Stimulated activated CD4-positive, alpha-beta T cell treated with anti-CD3 and anti-CD28 coated beads, Interleukin-2, amount 100 ng/mL, for 48 hours (primary cell): Measurements from ENCODE around the gene ANKRD9.
"Not testable (repeated sequence)": the region's sequence is repeated elsewhere in the genome, so short reads cannot be mapped to it uniquely, and the experiment has no call there.

Source experiments
- DNase-seq, 2 donors: peaks; one replicate each; pipeline ENCODE4 v3.0.0-alpha.2; 2020

ANKRD9 gene

DNA sequence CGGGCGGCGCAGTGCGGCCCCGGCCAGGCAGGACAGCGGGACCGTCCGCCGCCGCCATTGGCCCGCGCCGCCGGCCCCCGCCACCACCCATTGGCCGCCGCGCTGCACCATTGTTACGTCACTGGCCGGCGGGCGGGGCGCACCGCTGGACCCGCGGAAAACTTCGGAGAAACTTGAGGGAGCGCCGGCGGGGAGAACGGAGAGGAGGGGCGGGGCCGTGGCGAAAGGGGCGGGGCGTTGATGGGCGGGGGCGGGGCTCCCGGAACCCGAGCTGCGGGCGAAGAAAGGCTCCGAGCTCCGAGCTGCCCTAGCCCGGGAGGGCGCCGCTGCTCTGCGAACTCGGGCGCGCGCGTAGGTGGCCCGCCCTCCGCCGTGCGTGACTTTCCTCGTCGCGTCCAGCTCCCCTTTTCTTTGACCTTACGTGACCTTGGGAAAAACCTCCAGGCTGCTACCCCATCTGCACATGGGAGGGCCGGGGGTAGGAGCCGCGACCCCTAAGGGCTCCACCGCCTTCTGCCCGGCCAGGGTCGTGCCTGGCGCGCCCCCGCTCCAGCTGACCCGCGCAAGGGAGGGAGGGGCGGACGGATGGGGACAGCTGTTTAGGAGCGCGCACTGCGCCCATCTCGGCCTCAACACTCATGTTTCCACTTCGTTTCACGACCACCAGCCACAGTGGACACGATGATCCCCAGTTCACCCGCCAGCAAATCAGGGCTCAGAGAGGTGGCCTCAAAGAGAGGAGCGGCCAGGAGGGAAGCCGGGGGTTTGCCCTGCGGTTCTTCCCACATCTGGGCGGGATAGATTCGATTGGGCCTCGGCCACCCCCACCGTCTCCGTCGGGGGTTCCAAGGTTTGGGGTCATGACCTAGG, at the start of gene ANKRD9:
TSS of gene ANKRD9 (minus strand) at position 31 of the 870 bp plus-strand sequence. CDS start 1,887 bp downstream, outside the sequence.
- peak; percentile 93 for DNase-seq

- DNase-seq, result no peak
Observed at GRCh38 chr14:102558556-102558955, 49.0 kb upstream of the ANKRD9 start.

GRCh38 chr14:102557434-102558226, 48.1 kb upstream of the ANKRD9 start:
- DNase-seq, result no peak

- no peak for DNase-seq
Observed at GRCh38 chr14:102556098-102556677, 46.6 kb upstream of the ANKRD9 start.

DNA sequence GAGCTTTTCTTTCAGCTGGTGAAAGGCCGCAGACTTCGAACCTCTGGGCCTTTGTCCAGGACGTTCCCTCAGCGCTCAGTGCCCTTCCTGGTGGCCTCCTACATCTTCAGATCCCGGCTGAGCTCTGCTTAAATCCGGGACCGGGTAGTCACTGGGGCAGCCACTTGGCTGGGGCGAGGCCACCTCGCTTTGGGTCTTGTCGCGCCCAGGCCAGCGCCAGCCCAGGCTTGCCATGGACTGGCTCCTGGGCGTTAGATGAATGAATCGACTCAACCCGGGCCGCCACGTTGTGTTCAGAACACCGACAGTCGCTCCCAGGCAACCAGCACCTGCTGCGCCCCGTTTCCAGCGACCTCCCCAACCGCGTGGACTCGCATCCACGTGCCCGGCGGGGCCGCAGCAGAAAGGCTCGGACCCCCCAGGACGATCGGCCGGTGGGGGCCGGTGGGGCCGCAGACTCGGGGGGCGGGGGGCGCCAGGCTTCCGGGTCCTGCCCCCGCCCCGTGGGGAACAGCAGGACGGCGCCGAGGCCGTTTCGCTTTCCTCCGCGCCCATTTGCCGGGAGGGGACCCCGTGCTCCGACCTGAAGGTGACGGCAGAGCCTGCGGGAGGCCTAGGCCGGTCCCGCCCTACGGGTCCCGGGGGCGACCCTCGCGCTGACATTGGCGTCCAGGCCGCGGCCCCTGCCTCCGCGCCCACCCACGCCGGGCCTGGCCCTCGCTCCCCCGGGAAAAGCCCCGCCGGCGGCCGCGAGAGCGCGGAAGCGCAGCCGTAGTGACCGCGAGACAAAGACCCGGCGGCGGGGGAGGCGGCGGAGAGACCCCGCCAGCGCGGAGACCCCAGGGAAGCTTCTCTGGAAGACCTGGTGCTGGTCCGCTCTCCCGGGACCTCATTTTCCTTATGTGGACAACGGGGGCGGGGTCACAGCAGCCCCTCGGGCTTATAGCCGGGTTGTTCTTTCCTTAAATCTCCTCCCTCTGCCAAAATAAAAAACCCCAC, 45.5 kb upstream of the ANKRD9 start:
- peak; percentile 35 to 42 for DNase-seq

GRCh38 chr14:102551995-102552705, 42.6 kb upstream of the ANKRD9 start:
- peak; percentile 24 to 34 for DNase-seq

- not testable (repeated sequence) for DNase-seq
Observed at GRCh38 chr14:102550927-102551401, 41.4 kb upstream of the ANKRD9 start.

- no peak for DNase-seq
Observed at GRCh38 chr14:102548616-102549240, 39.2 kb upstream of the ANKRD9 start.

- no peak for DNase-seq
Observed at GRCh38 chr14:102545461-102546265, 36.1 kb upstream of the ANKRD9 start.

- DNase-seq, result no peak
Observed at GRCh38 chr14:102544747-102545460, 35.3 kb upstream of the ANKRD9 start.

DNA sequence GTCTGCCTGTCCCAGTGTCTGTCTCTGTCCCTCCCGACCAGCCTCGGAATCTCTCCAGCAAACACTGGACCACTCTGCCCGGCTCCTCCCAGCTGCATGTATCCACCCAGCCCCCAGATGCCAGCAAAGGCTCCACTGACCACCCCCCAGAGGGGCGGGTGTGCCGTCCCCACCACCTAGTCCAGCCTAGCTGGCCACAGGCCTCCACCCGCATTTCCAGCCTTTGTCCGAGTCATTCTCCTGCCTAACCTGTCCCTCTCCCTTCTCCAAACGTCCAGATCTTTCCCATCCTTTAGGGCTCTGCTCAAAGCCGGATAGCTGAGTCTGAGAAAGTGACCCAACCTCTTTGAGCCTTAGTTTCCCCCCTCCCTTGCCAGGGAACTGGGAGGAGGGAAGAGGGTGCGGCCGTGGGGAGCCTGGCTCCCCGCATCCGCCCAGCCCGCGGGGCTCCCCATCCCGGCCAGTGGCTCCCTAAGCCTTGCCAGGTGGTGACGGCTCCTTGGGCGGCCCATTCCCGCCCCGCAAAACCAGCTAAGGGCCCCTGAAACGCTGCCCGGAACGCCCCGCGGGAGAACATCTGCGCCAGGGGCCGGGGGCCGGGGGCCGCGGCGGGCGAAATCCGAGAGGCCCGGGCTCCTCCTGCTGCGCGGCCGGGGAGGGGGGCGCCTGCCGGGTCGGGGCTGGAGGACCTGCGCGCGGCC, 34.6 kb upstream of the ANKRD9 start:
- no peak for DNase-seq

- DNase-seq, result no peak
Observed at GRCh38 chr14:102541771-102542170, 32.2 kb upstream of the ANKRD9 start.

DNA sequence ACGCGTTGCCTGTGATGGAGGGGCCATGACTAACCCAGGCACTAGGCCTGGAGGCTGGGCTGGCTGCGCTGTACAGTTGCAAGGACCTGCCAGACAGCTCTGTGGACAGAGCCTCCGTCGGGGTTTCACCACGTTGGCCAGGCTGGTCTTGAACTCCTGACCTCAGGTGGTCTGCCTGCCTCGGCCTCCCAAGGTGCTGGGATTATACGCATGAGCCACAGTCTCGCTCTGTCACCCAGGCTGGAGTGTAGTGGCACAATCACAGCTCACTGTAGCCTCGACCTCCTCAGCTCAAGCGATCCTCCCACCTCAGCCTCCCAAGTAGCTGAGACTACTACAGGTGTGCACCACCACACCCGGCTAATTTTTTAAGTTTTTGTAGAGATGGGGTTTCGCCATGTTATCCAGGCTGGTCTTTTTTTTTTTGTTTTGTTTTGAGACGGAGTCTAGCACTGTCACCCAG, 31.5 kb upstream of the ANKRD9 start:
- DNase-seq, result not testable (repeated sequence)

GRCh38 chr14:102540315-102541028, 30.9 kb upstream of the ANKRD9 start:
- no peak for DNase-seq

- DNase-seq, result no peak
Observed at GRCh38 chr14:102539544-102540314, 30.2 kb upstream of the ANKRD9 start.

DNA sequence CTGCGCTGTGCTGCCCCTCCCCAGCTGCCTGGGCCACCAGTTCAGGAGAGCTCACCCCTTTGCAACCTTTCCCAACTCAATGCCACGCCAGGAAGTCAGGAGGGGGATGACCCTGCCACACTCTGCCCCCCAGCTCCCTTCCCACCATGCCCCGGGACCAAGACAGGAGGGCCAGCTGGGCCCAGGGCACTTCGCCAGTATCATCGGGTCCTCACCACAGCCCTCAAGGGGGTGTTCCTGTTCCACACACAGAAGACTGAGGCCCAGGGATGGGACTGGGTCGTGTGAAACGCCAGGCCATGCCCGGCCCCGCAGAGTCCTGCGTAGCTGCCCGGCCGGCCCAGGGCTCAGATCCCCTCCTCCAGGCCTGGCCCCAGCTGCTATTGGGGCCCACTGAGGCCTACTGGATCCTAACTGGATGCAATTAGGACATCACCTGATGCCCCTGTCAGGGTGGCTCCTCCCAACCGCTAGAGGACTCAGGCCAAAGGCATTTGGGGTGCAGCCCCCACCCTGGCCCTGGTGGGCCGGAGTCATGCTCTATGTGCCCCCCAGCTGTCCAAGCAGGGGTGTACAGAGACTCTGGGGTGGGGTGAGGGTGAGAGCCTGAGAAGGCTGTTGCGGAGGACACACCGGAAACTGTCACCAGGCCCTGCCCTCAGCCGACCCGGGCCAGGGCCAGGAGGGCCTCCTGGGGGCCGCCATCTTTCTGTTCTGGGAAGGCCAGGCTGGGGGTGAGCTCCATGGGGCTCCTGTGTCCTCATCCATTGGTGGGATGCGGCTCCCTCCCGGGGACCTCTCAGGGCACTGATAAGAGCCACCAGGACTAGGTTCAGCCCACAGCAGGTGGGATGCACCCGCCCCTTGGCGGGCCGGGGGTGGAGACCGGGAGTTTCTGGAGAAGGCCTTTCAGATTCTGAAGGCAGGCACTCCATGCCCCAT, 29.3 kb upstream of the ANKRD9 start:
- no peak for DNase-seq
